NCI-H2081 treated with DMSO at 0.1 percent for 48 hours (cell line): Measurements from ENCODE around the gene SLC16A10.
"Not testable (repeated sequence)": the region's sequence is repeated elsewhere in the genome, so short reads cannot be mapped to it uniquely, and the experiment has no call there.

ENCODE experiments used
- DNase-seq: peaks from one replicate; lab custom pipeline; 2025; lab: John Stamatoyannopoulos, UW

The SLC16A10 gene

GRCh38 chr6:111132669-111133068 is 45.4 kb downstream of the SLC16A10 start:
- not testable (repeated sequence) for DNase-seq

- DNase-seq, result not testable (repeated sequence)
Measured at GRCh38 chr6:111134236-111134869, 47.0 kb downstream of the SLC16A10 start.

- DNase-seq, result not testable (repeated sequence)
Measured at GRCh38 chr6:111137489-111138093, 50.3 kb downstream of the SLC16A10 start.

GRCh38 chr6:111147440-111147839 is 60.1 kb downstream of the SLC16A10 start:
- DNase-seq, result no peak

- DNase-seq, result no peak
Measured at GRCh38 chr6:111148110-111148509, 60.8 kb downstream of the SLC16A10 start.

- no peak for DNase-seq
Measured at GRCh38 chr6:111150577-111150976, 63.3 kb downstream of the SLC16A10 start.

- DNase-seq, result no peak
Measured at GRCh38 chr6:111154981-111155380, 67.7 kb downstream of the SLC16A10 start.

- no peak for DNase-seq
Measured at GRCh38 chr6:111157412-111157811, 70.1 kb downstream of the SLC16A10 start.

GRCh38 chr6:111159633-111160032 is 72.3 kb downstream of the SLC16A10 start:
- no peak for DNase-seq

GRCh38 chr6:111161650-111162049 is 74.3 kb downstream of the SLC16A10 start:
- DNase-seq, result no peak

- no peak for DNase-seq
Measured at GRCh38 chr6:111162504-111162903, 75.2 kb downstream of the SLC16A10 start.

- no peak for DNase-seq
Measured at GRCh38 chr6:111171577-111172400, 84.5 kb downstream of the SLC16A10 start.

- DNase-seq, result no peak
Measured at GRCh38 chr6:111172563-111172962, 85.3 kb downstream of the SLC16A10 start.

- DNase-seq, result no peak
Measured at GRCh38 chr6:111173341-111173740, 86.0 kb downstream of the SLC16A10 start.

- no peak for DNase-seq
Measured at GRCh38 chr6:111173946-111174345, 86.6 kb downstream of the SLC16A10 start.

GRCh38 chr6:111175109-111175508 is 87.8 kb downstream of the SLC16A10 start:
- no peak for DNase-seq

- DNase-seq, result no peak
Measured at GRCh38 chr6:111176038-111176759, 88.9 kb downstream of the SLC16A10 start.

GRCh38 chr6:111176760-111177099 is 89.4 kb downstream of the SLC16A10 start:
- no peak for DNase-seq

- no peak for DNase-seq
Measured at GRCh38 chr6:111177131-111177530, 89.8 kb downstream of the SLC16A10 start.

GRCh38 chr6:111183702-111184517 is 96.6 kb downstream of the SLC16A10 start:
- DNase-seq, result no peak

GRCh38 chr6:111184827-111185532 is 97.7 kb downstream of the SLC16A10 start:
- no peak for DNase-seq
